ENCODE data around the gene MAL.

DNA sequence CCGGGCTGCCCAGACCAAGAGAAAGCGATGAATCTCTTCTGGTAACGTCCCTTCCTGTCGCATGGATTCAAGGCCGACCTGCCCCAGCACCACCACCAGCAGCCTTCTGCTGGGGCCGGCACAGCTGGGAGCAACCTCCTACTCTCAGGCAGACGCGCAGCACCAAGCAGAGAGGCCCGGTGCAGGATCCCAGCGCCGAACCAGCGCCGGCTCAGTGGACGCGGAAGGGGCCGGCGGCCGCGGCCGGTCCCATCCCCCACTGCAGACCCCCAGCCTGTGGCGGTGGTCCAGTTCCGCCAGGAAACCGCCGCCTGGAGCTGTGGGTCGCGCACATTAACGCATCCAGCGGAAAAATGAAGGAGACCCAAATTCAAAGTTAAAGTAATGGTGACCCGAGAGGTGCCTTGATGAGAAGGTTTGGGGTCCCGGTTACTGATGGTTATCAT is 525 bp upstream of the MAL start:
- no peak for TF ChIP-seq POLR2A (IDR thresholded peaks at IDR 0.05)
- TF ChIP-seq, protein P1, sequence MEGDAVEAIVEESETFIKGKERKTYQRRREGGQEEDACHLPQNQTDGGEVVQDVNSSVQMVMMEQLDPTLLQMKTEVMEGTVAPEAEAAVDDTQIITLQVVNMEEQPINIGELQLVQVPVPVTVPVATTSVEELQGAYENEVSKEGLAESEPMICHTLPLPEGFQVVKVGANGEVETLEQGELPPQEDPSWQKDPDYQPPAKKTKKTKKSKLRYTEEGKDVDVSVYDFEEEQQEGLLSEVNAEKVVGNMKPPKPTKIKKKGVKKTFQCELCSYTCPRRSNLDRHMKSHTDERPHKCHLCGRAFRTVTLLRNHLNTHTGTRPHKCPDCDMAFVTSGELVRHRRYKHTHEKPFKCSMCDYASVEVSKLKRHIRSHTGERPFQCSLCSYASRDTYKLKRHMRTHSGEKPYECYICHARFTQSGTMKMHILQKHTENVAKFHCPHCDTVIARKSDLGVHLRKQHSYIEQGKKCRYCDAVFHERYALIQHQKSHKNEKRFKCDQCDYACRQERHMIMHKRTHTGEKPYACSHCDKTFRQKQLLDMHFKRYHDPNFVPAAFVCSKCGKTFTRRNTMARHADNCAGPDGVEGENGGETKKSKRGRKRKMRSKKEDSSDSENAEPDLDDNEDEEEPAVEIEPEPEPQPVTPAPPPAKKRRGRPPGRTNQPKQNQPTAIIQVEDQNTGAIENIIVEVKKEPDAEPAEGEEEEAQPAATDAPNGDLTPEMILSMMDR (IDR thresholded peaks at IDR 0.05): no peak
- TF ChIP-seq EP300 (IDR thresholded peaks at IDR 0.05): no peak

All from stomach (tissue), 4 donors.